Activated naive CD4-positive, alpha-beta T cell (primary cell): ENCODE results near the gene NDUFA3.
"Not testable (repeated sequence)": the region's sequence is repeated elsewhere in the genome, so short reads cannot be mapped to it uniquely, and the experiment has no call there.

Experiments used
- DNase-seq, 4 experiments: peaks; one replicate each; lab custom pipeline; 2025; lab: John Stamatoyannopoulos, UW

NDUFA3 gene

GRCh38 chr19:54102421-54103169, at the start of gene NDUFA3:
TSS of gene NDUFA3 (plus strand) at chr19:54102855. CDS start at chr19:54102879, 24 bp downstream.
- DNase-seq = peak; percentile 92 to 96 (median 94)

GRCh38 chr19:54062643-54063042, 40.0 kb upstream of the NDUFA3 start:
- DNase-seq = no peak

GRCh38 chr19:54063350-54064116, 39.1 kb upstream of the NDUFA3 start, which contains the start of gene VSTM1:
TSS of gene VSTM1 (minus strand) at chr19:54063897. CDS start at chr19:54063777, 120 bp downstream.
- DNase-seq = no peak

- no peak for DNase-seq
Observed at GRCh38 chr19:54069470-54069869, 33.2 kb upstream of the NDUFA3 start.

GRCh38 chr19:54073829-54074228, 28.8 kb upstream of the NDUFA3 start:
- no peak for DNase-seq

- no peak for DNase-seq
Observed at GRCh38 chr19:54074851-54075250, 27.8 kb upstream of the NDUFA3 start.

- no peak for DNase-seq
Observed at GRCh38 chr19:54077334-54077733, 25.3 kb upstream of the NDUFA3 start.

- no peak for DNase-seq
Observed at GRCh38 chr19:54081032-54081431, 21.6 kb upstream of the NDUFA3 start, which contains the start of gene TARM1. TSS of gene TARM1 (minus strand) at chr19:54081365. CDS start at chr19:54081340, 25 bp downstream.

GRCh38 chr19:54084410-54084809, 18.2 kb upstream of the NDUFA3 start:
- no peak for DNase-seq

GRCh38 chr19:54094426-54095000, 8.1 kb upstream of the NDUFA3 start:
- DNase-seq = no peak

- DNase-seq = no peak
Observed at GRCh38 chr19:54095136-54095858, 7.4 kb upstream of the NDUFA3 start.

GRCh38 chr19:54095859-54096616, 6.6 kb upstream of the NDUFA3 start:
- peak in 2 of 4 experiments; percentile 9 to 38 for DNase-seq

- no peak for DNase-seq
Observed at GRCh38 chr19:54096617-54097106, 6.0 kb upstream of the NDUFA3 start.

- DNase-seq = no peak
Observed at GRCh38 chr19:54099190-54099902, 3.3 kb upstream of the NDUFA3 start.

- not testable (repeated sequence) for DNase-seq
Observed at GRCh38 chr19:54099903-54100255, 2.8 kb upstream of the NDUFA3 start.

- no peak for DNase-seq
Observed at GRCh38 chr19:54100561-54100960, 2.1 kb upstream of the NDUFA3 start, which contains the start of gene OSCAR. TSS of gene OSCAR (minus strand) at chr19:54100803. CDS start at chr19:54100792, 11 bp downstream.

GRCh38 chr19:54104998-54105715, 2.5 kb downstream of the NDUFA3 start:
- DNase-seq = no peak

- no peak for DNase-seq
Observed at GRCh38 chr19:54105796-54106195, 3.1 kb downstream of the NDUFA3 start.

GRCh38 chr19:54106716-54107115, 4.1 kb downstream of the NDUFA3 start:
- no peak for DNase-seq
